Smooth muscle cell of the brain vasculature (primary cell): ENCODE results near the gene PAXX.
"Not testable (repeated sequence)": the region's sequence is repeated elsewhere in the genome, so short reads cannot be mapped to it uniquely, and the experiment has no call there.

Experiments
- DNase-seq: peaks from one replicate; pipeline ENCODE4 v3.0.0-alpha.2; 2012; ENCODE audit warnings: low read depth, low spot score

The PAXX gene

DNA sequence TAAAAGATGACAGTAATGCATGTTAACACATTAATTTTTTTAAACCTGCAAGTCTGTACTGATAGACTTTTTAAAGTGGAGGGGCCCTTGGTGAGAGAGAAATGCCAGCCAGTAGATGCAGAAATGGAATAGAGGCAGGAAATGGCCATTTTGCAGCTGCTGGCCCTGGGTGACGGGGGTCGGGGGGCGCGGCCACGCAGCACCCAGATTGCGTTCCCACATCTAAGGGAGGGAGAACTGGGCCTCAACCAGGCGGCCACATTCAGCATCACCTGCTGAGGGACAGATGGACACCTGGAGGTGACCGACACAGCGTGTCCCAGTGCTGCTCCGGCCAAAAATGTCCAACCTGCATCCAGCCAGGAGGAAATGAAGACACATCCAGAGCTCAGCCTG, 10.4 kb downstream of the PAXX start:
- no peak for DNase-seq

DNA sequence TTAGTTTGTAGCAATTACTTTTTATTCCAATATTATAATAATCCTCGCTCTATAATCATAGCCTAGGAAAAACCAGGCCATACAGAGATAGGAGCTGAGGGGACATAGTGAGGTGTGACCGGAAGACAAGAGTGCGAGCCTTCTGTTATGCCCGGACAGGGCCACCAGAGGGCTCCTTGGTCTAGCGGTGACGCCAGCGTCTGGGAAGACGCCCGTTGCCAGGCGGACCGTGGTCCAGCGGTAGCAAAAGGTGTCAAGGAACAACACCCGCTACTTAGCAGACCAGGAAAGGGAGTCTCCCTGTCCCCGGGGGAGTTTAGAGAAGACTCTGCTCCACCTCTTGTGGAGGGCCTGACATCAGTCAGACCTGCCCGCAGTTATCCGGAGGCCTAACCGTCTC, 12.1 kb downstream of the PAXX start:
- DNase-seq = not testable (repeated sequence)

DNA sequence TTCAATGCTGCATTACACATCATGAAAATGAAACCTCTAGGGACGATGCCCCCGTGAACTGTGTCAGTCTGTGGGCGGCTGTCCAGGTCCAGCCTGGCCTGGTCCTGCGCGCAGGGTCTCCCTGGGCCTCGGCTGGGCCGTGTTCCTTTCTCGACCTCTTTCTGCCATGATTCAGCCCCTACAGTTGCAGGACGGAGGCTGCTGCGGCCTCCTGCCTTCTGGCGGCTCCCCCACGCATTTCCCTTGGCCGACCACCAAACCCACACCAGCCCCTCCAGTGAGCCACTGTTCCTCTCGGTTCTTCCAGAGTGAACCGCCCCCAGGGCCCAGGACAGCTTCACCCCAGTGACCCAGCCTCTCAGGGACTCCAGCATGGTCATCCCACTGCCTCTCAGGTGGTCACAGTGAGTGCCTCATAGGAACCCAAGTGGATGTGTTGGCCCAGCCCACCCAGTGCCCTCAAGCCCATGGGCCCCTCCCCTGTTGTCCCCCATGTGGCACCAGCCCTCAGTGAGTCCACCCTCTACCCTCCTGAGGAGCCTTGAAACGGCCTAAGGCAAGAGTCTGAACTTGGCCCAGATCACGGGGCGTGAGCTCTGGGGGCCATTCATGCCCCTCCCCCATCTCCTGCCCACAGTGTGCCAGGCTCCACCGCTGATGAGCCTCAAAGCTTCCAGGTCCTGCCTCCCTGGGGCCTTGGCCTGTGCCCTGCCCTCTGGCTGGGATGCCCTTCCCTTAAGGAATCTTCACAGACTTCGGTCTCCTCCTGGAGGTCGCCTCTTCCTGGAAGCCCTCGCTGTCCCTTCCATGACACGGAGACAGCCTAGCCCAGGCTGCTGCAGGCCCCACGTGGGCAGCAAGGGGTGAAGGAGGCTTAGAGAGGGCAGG, 14.1 kb downstream of the PAXX start:
- no peak for DNase-seq

DNA sequence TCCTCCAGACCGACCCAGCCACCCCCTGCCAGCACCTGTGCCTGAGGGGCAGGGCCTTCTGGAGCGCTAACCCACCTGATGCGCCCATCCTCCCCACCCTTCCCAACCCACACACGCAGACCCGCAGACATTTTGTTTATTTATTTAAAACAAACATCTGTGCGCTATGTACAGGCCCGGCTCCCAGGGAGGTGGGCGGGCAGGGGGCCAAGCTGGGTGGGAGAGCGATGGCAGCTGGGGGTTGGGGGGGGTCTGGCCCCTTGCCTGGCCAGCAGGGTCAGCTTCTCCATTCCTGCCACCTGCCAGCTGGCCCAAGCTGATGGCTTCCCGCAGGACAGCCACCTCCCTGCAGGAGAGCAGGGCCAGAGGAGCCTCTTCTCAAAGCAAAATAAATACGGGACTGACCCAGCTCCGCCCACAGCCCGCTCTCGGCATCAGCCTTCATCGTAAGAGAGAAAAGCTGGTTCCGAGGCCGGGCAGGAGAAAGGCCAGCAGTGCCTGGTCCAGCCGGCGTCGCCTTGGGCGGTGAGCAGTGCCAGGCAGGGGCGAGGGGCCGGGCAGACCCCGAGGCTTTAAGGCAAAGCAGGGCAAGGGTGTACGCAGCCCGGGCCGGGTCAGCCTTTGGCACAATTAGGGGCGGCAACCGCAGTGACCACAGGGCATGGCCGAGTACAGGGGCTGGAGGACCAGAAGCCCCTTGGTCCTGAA, 15.0 kb downstream of the PAXX start:
- DNase-seq = peak; percentile 49

- no peak for DNase-seq
These were observed 15.6 kb downstream of the PAXX start for GRCh38 chr9:137007816-137008270.

DNA sequence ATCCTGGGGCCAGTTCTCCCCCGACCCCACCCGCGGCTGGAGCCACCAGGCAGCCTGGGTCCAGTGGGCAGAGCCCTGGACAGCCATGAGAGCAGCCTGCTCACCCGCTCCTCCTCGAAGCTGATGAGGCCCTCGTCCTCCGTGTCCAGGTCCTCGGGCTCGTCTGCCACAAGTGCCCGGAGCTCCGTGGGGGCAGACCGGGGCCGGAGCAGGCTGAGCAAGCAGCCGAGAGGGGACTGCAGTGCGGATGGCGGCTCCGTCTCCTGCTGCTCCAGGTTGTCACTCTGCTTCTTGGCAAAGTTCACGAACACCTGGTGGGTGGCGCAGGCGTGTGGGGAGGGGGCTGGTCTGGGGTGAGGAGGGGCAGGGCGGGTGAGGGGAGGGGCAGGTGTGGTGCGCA, 16.1 kb downstream of the PAXX start:
- no peak for DNase-seq

DNA sequence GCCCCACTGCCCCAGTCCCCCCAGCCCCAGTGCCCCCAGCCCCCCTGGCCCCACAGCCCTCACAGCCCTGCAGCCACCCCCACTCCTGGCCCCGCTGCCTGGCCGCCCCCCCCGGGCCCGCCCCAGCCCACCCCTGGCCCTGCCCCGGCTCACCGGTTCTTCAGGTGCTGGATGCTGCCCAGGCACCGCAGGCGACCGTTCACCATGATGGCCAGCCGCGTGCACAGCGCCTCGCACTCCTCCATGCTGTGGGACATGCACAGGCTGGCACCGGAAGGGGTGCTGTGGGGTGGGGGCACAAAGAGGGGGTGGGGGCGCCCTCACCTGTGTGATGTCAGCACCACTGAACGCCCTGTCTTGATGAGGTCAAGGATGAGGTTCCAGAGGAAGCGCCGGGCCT, 17.0 kb downstream of the PAXX start:
- DNase-seq = no peak

DNA sequence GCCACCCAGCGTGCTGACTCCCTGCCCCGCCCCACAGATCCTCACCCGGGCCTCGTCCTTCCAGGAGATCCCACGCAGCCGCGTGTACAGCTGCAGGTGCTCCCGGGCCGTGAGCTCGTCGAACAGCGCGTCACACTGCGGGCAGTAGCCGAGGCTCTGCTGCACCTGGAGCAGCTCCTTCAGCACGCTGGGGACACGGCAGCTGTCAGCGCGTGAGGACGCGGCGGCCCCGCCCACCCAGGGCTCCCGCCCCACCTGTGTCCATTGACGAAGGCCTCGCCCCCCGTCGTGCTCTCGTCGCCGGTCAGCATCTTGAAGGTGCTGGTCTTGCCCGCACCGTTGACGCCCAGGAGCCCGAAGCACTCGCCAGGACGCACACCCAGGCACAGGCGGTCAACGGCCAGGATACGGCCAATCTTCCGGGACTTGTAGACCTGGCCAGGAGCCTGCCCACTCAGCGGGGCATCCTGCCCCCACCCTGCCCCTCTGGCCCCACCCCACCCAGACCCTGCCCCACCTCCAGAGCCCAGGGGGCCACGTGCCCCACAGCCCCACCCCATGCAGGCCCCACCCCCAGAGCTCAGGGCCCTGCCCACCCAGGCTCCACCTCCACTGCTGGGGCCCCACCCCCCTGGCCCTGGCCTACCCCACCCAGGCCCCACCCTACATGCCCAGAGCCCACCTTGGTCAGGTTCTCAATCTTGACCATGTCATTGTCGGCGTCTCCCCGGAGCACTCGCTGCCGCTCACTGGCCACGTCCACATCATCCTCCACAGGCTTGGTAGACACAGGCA, 17.9 kb downstream of the PAXX start:
- no peak for DNase-seq

GRCh38 chr9:137011156-137011555, 18.9 kb downstream of the PAXX start:
- DNase-seq = no peak

- DNase-seq = no peak
These were observed 19.9 kb downstream of the PAXX start for GRCh38 chr9:137011907-137012675.

GRCh38 chr9:137012694-137013570, 20.7 kb downstream of the PAXX start:
- no peak for DNase-seq

GRCh38 chr9:137013571-137013940, 21.3 kb downstream of the PAXX start:
- DNase-seq = no peak

DNA sequence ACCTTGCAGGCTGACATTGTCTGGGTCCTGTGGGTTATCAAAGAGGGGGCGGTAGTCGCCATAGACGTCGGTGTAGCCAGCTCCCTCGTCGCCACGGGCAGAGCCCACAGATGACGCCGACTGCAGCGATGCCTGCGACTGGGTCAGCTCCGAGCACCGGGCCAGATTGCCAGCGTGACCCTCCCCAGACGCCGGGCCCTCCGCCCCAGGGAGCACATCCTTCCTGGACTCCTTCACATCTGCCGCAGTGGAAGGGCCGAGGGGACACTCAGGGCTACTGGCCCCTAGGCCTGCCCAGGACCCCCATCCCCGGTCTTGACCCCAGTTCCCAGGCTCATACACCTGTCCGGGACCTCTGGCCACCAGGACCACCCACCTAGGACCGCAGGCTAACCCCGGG, 21.9 kb downstream of the PAXX start:
- DNase-seq = no peak

- DNase-seq = no peak
These were observed 22.7 kb downstream of the PAXX start for GRCh38 chr9:137014776-137015539.

DNA sequence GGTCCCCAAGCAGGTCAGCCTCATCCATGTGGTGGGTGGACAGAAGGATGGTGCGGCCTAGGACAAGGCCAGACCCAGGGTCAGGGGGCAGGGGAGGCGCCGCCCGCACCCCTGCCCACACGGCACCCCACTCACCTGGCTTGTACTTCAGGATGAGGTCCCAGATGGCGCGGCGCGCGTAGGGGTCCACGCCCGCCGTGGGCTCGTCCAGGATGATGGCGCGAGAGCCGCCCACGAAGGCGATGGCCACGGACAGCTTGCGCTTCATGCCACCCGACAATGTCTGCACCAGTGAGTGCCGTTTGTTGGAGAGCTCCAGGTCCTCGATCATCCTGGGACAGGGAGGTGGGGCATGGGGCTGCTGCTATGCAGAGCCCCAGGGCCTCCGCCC, 23.3 kb downstream of the PAXX start:
- DNase-seq = no peak

DNA sequence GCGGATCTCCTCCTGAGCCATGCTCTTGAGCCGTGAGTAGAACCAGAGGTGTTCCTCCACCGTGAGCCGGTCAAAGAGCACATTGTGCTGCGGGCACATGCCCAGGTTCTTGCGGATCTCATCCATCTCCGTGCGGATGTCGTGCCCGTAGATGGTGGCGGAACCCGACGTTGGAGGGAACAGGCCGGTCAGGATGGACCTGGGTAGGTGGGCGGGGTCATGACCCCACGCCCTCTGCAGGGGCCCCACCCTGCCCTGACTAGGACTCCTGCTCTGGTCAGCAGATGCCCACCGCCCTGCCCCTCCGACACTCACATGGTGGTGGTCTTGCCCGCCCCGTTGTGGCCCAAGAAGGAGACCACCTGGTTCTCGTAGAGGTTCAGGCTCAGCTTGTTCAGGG, 23.8 kb downstream of the PAXX start:
- DNase-seq = no peak

GRCh38 chr9:137016436-137016835, 24.2 kb downstream of the PAXX start:
- no peak for DNase-seq

DNA sequence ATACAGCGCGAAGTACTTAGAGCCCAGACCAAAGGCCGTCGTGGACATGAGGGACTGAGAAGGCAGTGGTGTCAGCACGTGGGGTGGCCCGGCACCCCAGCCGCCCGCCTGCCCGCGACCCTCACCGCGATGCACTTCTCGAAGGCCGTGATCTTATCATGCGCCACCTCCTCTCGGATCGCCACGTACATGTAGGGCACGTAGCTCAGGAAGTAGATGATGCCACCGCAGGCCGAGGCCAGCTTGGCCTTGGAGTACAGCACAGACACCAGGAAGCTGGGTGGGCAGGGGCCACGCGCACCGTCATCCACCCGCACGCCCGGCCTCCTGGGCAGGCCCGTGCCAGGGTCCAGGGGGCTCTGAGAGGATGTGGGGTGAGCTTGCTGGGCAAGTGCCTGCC, 24.8 kb downstream of the PAXX start:
- no peak for DNase-seq

- DNase-seq = no peak
These were observed 25.7 kb downstream of the PAXX start for GRCh38 chr9:137017791-137018497.
